Activated T-cell treated with anti-CD3 and anti-CD28 coated beads for 4 hours (primary cell): Measurements from ENCODE around the gene ALDH18A1.
"Not testable (repeated sequence)": the region's sequence is repeated elsewhere in the genome, so short reads cannot be mapped to it uniquely, and the experiment has no call there.

ENCODE experiments used
- DNase-seq: peaks from one replicate; pipeline ENCODE4 v3.0.0-alpha.2; 2020

The ALDH18A1 gene

GRCh38 chr10:95648138-95648537, 8.4 kb downstream of the ALDH18A1 start:
- DNase-seq, result no peak

- DNase-seq, result no peak
These were observed 10.4 kb downstream of the ALDH18A1 start for GRCh38 chr10:95646160-95646559.

- no peak for DNase-seq
These were observed 11.6 kb downstream of the ALDH18A1 start for GRCh38 chr10:95644901-95645300.

- DNase-seq, result no peak
These were observed 15.6 kb downstream of the ALDH18A1 start for GRCh38 chr10:95640891-95641315.

- no peak for DNase-seq
These were observed 18.6 kb downstream of the ALDH18A1 start for GRCh38 chr10:95637911-95638310.

- DNase-seq, result no peak
These were observed 19.4 kb downstream of the ALDH18A1 start for GRCh38 chr10:95637140-95637539.

- no peak for DNase-seq
These were observed 21.2 kb downstream of the ALDH18A1 start for GRCh38 chr10:95635319-95635733.

- DNase-seq, result no peak
These were observed 27.7 kb downstream of the ALDH18A1 start for GRCh38 chr10:95628786-95629185.

GRCh38 chr10:95626500-95626899, 30.0 kb downstream of the ALDH18A1 start:
- DNase-seq, result no peak

GRCh38 chr10:95620415-95620814, 36.1 kb downstream of the ALDH18A1 start:
- DNase-seq, result not testable (repeated sequence)

GRCh38 chr10:95618101-95618500, 38.4 kb downstream of the ALDH18A1 start:
- DNase-seq, result no peak

GRCh38 chr10:95616446-95616845, 40.1 kb downstream of the ALDH18A1 start:
- DNase-seq, result no peak

GRCh38 chr10:95613330-95613729, 43.2 kb downstream of the ALDH18A1 start:
- no peak for DNase-seq

- DNase-seq, result no peak
These were observed 45.8 kb downstream of the ALDH18A1 start for GRCh38 chr10:95610727-95611126.

- DNase-seq, result no peak
These were observed 49.6 kb downstream of the ALDH18A1 start for GRCh38 chr10:95606922-95607321.

- no peak for DNase-seq
These were observed 51.3 kb downstream of the ALDH18A1 start for GRCh38 chr10:95605163-95605562.

- DNase-seq, result no peak
These were observed 51.9 kb downstream of the ALDH18A1 start for GRCh38 chr10:95604630-95605029.

GRCh38 chr10:95602382-95602781, 54.1 kb downstream of the ALDH18A1 start:
- no peak for DNase-seq

GRCh38 chr10:95601116-95601719, 55.3 kb downstream of the ALDH18A1 start:
- peak; percentile 14 for DNase-seq

GRCh38 chr10:95600158-95600557, 56.4 kb downstream of the ALDH18A1 start:
- DNase-seq, result no peak

GRCh38 chr10:95597788-95598187, 58.7 kb downstream of the ALDH18A1 start:
- DNase-seq, result no peak

- DNase-seq, result no peak
These were observed 68.5 kb downstream of the ALDH18A1 start for GRCh38 chr10:95588025-95588424.

GRCh38 chr10:95579835-95580535, 76.5 kb downstream of the ALDH18A1 start:
- no peak for DNase-seq

- no peak for DNase-seq
These were observed 77.2 kb downstream of the ALDH18A1 start for GRCh38 chr10:95579292-95579691.

- DNase-seq, result no peak
These were observed 77.9 kb downstream of the ALDH18A1 start for GRCh38 chr10:95578619-95579018.
